KBM-7 (cell line): ENCODE data around the gene PSPC1.

ENCODE experiments used
- DNase-seq: peaks from one replicate; pipeline ENCODE4 v3.0.0-alpha.2; 2015
- in situ Hi-C: fragments of 300-500 bp; cut with MboI; formaldehyde crosslinking; loops from 2 replicates; pipeline ENCODE4 v1.14.3; 2020; ENCODE audit warnings: low sequenced_read_pairs, low pct_unique_long_range_greater_than_20kb, mixed read lengths

The PSPC1 gene

GRCh38 chr13:19681517-19681916 lies 101.2 kb downstream of the PSPC1 start:
- in situ Hi-C loops = no loop called here
- DNase-seq = no peak

- in situ Hi-C loops = no loop called here
- no peak for DNase-seq
These were observed 102.0 kb downstream of the PSPC1 start for GRCh38 chr13:19680751-19681150.

GRCh38 chr13:19676168-19676567 lies 106.6 kb downstream of the PSPC1 start:
- no peak for DNase-seq

GRCh38 chr13:19674898-19675297 lies 107.8 kb downstream of the PSPC1 start:
- in situ Hi-C loops = no loop called here
- DNase-seq = no peak

More at GRCh38 chr13:19676168-19676567, 106.6 kb downstream of the PSPC1 start:
- in situ Hi-C loops = no loop called here

- in situ Hi-C loops = no loop called here
These were observed 109.0 kb downstream of the PSPC1 start for GRCh38 chr13:19673473-19674430.

GRCh38 chr13:19672990-19673389 lies 109.8 kb downstream of the PSPC1 start:
- in situ Hi-C loops = no loop called here

More at GRCh38 chr13:19673473-19674430, 109.0 kb downstream of the PSPC1 start:
- no peak for DNase-seq

GRCh38 chr13:19670147-19670546 lies 112.6 kb downstream of the PSPC1 start:
- in situ Hi-C loops = no loop called here

More at GRCh38 chr13:19672990-19673389, 109.8 kb downstream of the PSPC1 start:
- no peak for DNase-seq

DNA sequence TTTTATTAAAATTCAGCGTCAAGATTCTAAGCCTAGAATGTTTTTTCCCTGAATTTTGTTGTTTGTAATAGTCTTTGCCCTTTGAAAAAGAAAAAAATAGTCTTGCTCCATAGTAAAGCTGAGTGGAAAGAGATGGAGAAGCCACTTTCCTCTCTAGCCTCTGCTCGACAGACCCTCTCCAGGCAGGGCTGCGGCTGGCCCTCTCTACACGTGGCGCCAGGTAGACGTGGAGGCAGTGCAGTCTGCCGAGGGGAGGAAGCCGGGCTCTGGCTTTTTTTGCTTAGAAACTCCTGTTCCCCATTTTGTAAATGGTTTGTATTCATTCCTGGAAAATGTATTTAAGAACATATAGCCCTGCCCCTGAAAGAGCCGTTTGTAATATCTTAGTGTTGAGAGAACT lies 114.0 kb downstream of the PSPC1 start:
- in situ Hi-C loops = no loop called here
- no peak for DNase-seq

More at GRCh38 chr13:19670147-19670546, 112.6 kb downstream of the PSPC1 start:
- DNase-seq = no peak

- in situ Hi-C loops = no loop called here
- no peak for DNase-seq
These were observed 117.3 kb downstream of the PSPC1 start for GRCh38 chr13:19665427-19665859.

DNA sequence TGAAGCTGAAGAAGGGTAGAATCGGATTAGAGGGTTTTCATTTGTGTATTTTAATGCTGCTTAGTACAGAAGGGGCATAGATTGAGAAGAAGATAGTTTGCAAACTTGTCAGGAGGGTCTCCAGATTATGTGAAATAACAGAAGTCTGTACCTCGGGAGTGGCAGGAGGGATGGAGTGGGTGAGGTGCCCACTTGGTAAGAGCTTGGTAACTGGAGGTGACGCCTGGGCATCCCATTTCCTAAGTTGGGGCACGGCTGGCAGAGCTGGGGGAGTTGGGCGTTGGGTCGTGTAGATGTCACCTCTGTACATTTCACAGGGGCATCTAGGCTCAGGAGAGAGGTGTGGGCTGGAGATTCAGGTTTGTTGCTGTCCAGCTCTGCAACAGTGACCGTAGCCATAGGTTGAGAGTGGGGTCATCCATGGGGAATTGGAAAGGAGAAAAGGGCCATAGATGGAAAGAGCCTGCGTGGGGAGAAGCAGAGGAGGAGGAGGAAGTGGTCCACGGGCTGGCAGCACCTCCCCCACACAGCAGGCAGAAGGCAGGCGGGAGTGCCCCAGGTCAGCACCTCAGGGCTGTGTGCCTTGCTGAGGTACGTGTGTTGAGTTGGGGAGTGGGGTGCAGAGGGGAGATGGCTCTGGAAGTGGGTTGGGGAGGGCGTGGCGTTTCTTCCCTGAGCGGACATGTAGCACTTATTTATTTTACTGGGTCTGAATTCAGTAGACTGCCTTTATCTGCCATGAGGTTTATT lies 118.1 kb downstream of the PSPC1 start:
- DNase-seq = peak; percentile 44
- in situ Hi-C loops = no loop called here

GRCh38 chr13:19663416-19663979 lies 119.2 kb downstream of the PSPC1 start:
- in situ Hi-C loops = no loop called here
- no peak for DNase-seq

DNA sequence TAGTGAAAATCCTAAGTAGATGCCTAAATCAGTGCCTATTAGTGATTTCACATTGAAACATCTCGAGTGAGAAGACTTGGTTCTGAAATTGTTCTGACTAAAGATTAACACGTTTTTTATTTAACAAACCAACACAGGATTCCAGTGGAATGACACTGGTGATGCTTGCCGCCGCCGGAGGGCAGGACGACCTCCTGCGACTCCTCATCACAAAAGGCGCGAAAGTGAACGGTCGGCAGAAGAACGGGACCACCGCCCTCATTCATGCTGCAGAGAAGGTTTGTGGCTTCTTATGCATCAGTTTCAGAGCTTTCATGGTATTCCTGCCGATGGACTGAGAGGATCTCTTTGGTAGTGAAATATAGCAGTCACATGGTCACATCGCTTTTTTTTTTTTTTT lies 121.2 kb downstream of the PSPC1 start:
- no peak for DNase-seq
- in situ Hi-C loops = no loop called here

GRCh38 chr13:19661126-19661525 lies 121.6 kb downstream of the PSPC1 start:
- no peak for DNase-seq

DNA sequence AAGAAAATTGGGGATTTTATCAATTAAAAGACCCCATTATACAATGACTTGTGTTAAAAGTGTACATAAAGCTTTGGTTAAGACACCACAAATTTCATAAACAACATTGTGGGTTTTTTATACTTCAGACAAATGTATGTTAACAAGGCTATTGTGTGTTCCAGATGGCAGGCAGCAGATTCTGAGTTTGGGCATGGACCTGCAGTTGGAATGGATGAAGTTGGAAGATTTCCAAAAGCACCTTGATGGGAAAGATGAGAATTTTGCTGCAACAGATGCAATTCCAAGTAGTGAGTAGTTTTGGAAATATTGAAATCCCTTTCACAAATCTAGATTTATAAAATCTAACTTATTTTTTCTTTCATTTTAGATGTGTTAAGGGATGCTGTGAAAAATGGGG lies 123.9 kb downstream of the PSPC1 start:
- in situ Hi-C loops = no loop called here
- no peak for DNase-seq

More at GRCh38 chr13:19661126-19661525, 121.6 kb downstream of the PSPC1 start:
- in situ Hi-C loops = no loop called here

DNA sequence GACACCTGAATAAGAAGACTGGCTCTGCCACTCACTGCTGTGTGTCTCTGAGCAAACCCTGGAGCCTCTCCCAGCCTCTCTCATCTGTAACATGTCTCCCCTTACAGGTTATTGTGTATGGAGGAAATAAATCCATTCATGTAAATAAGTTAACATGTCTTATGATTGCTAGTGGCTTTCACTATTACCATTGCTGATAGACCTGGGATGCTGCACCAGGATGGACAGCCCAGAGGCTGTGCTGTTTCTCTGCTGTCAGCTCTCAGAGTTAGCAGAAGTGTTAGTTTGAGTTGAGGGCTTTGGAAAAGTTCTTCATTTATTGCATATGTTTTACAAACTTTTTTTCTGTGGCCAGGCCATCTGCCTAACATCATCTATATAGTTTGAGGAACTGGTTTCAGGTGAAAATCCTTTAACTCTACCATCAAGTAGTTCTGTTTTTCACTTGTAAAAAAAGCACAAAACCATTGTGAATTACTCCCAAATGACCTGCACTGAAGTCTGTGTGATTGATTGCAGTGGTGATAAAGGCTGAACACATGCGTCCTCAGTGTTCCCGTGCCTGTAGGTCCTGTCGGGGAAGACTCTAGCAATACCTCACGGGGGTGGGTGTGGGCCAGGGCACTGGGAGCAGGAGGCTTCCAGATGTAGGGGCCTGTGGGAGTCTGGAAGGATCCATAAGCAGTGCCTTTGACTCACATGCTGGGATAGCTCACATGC lies 124.7 kb downstream of the PSPC1 start:
- in situ Hi-C loops = no loop called here
- no peak for DNase-seq
